HL-60 (cell line): ENCODE results near the gene TOP3B.

Experiments used
- DNase-seq, 2 experiments: peaks; one replicate each; pipeline ENCODE4 v3.0.0-alpha.2; 2010 to 2020; ENCODE audit warnings: low read depth in 1 of 2, low spot score in 1 of 2
- H3K27ac ChIP-seq: fragments of 250-450 bp; sonication (Bioruptor Pico); replicated peaks from 2 replicates; pipeline ENCODE4 v1.5.1; 2020; ENCODE audit warnings: mild to moderate bottlenecking, moderate library complexity
- H3K27me3 ChIP-seq: fragments of 250-450 bp; sonication (Bioruptor Pico); 2 replicates; pipeline ENCODE4 v1.5.1; 2021; ENCODE audit warnings: mild to moderate bottlenecking, moderate library complexity; ENCODE audit not compliant: insufficient read depth, poor library complexity, severe bottlenecking
- H3K4me3 ChIP-seq: replicated peaks from 2 replicates; pipeline ENCODE4 v1.5.1; 2011; ENCODE audit warnings: mild to moderate bottlenecking, control low read depth, low read length; ENCODE audit not compliant: insufficient read depth
- CTCF ChIP-seq: IDR thresholded peaks from one replicate; pipeline ENCODE4 v1.5.1; 2011; ENCODE audit warnings: low read length, control low read depth, inconsistent platforms; ENCODE audit not compliant: insufficient read depth
- GABPA ChIP-seq: IDR thresholded peaks from 2 replicates; pipeline ENCODE4 v1.6.1; 2012; ENCODE audit warnings: low read depth
- POLR2AphosphoS5 ChIP-seq: IDR thresholded peaks from 2 replicates; pipeline ENCODE4 v1.6.1; 2012; ENCODE audit warnings: low read depth
- REST ChIP-seq: IDR thresholded peaks from 2 replicates; pipeline ENCODE4 v1.6.1; 2012; ENCODE audit warnings: low read depth; ENCODE audit not compliant: insufficient replicate concordance
- SPI1 ChIP-seq: IDR thresholded peaks from 2 replicates; pipeline ENCODE4 v1.6.1; 2012; ENCODE audit warnings: low read depth, mild to moderate bottlenecking, borderline replicate concordance

TOP3B gene

DNA sequence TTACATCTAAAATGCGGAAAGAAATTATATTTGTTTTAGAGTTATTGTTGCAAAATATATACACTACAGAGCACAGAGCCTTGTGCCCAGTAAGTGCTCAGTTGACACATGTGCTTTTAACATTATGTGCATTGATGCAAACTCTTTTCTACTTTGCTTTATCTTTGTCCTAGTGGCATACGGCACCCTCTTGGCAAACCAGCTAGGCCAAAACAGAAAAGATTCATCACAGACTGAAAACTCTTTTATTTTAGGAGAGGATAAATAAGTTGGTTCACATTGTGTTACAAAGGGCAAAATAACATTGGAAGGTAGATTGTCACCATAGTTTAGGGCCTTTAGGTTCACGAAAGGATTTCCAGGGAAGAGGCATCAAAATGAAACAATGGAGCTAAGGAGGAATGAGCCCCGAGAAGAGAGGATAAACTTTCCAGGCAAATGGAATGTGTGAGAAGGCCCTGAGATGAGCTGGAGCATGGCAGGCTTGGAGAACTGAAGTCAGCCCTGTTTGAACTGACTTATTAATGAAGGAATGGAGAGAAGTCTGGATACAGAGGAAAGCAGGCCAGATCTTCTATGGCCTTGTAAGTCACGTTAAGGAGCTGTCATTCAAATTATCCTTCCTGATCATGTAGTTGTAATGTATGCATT lies 23.5 kb upstream of the TOP3B start:
- no peaks in the 10 kb centered on the region for H3K27me3 ChIP-seq
- H3K27ac ChIP-seq, result no peak overlapping the region
- no peak for DNase-seq
- TF ChIP-seq GABPA (no peak), SPI1 (no peak), POLR2AphosphoS5 (no peak), REST (no peak)
- H3K4me3 ChIP-seq, result no peak overlapping the region

- DNase-seq, result no peak
- H3K4me3 ChIP-seq, result no peak overlapping the region
- H3K27ac ChIP-seq, result no peak overlapping the region
- TF ChIP-seq CTCF (no peak), SPI1 (no peak), POLR2AphosphoS5 (no peak), REST (no peak), GABPA (no peak)
- no peaks in the 10 kb centered on the region for H3K27me3 ChIP-seq
Observed at GRCh38 chr22:22003233-22003632, 20.6 kb upstream of the TOP3B start.

DNA sequence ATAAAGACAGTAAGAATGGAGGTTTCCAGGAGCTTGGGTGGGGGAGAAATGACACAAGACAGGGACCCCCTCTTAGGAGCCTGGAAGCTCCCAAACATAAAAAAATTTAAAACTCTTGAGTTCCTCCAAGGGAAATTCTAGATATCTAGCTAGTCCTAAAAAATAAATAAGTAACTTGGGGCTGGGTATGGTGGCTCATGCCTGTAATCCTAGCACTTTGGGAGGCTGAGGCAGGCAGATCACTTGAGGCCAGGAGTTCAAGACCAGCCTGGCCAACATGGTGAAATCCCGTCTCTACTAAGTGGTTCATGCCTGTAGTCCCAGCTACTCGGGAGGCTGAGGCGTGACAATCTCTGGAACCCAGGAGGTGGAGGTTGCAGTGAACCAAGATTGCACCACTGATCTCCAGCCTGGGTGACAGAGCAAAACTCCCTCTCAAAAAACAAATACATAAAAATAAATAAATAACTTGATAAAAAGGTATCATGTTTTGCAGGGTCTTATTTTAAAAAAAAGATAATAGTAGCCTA lies 20.0 kb upstream of the TOP3B start:
- H3K4me3 ChIP-seq, result no peak overlapping the region
- H3K27ac ChIP-seq, result no peak overlapping the region
- DNase-seq, result no peak
- TF ChIP-seq REST (no peak), SPI1 (no peak), POLR2AphosphoS5 (no peak), GABPA (no peak), CTCF (no peak)
- no peaks in the 10 kb centered on the region for H3K27me3 ChIP-seq
